ENCODE results near the gene URB1. TPM values are rescaled to one million over a fixed set of nuclear protein-coding genes. Genes with fewer than 3 reads are reported as not detected.
A peak's percentile ranks its signal among the peaks of the same experiment; 100 is the strongest.

Gene URB1
- total RNA-seq, 1 experiment from 2014 or later: 18.1 TPM

DNA sequence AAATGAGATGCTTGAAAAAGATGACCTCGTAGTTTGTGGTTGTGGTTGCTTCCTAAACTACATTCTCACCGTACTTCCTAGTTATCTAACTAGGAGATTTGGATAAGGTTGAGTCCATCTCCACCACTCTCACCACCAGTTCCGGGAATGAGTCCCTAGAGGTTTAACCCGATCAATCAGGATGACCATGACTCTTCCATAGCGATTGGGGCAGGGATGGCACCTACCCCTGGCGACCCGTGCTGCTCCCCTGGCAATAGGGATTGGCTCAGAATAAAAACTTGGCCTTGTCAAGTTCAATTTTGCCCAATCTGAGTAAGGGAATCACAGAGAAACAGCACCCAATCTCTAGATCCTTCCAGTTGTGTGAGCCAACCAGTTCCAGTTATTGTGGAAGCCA, 111.3 kb downstream of the URB1 start:
- ATAC-seq (no peak), DNase-seq (ENCODE audit: low read depth, low spot score) (no peak)
- ChIA-PET CTCF (no interaction called here), POLR2A (no interaction called here)
- TF ChIP-seq REST (IDR thresholded peaks at IDR 0.05; ENCODE audit: insufficient read depth in 1 of 2, low read depth in 2 of 2, low read length in 1 of 2): no peak
- no peak for TF ChIP-seq TCF7L2 (IDR thresholded peaks at IDR 0.05; ENCODE audit: low read depth, low read length)
- no peak for TF ChIP-seq POLR2AphosphoS5 (IDR thresholded peaks at IDR 0.05; ENCODE audit: low read depth, low read length)
- TF ChIP-seq, protein P1, sequence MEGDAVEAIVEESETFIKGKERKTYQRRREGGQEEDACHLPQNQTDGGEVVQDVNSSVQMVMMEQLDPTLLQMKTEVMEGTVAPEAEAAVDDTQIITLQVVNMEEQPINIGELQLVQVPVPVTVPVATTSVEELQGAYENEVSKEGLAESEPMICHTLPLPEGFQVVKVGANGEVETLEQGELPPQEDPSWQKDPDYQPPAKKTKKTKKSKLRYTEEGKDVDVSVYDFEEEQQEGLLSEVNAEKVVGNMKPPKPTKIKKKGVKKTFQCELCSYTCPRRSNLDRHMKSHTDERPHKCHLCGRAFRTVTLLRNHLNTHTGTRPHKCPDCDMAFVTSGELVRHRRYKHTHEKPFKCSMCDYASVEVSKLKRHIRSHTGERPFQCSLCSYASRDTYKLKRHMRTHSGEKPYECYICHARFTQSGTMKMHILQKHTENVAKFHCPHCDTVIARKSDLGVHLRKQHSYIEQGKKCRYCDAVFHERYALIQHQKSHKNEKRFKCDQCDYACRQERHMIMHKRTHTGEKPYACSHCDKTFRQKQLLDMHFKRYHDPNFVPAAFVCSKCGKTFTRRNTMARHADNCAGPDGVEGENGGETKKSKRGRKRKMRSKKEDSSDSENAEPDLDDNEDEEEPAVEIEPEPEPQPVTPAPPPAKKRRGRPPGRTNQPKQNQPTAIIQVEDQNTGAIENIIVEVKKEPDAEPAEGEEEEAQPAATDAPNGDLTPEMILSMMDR (IDR thresholded peaks at IDR 0.05): no peak
- TF ChIP-seq SIN3A (IDR thresholded peaks at IDR 0.05; ENCODE audit: borderline replicate concordance, insufficient read depth, low read depth, low read length): no peak
- Histone ChIP-seq H3K36me3 (ENCODE audit: control insufficient read depth, insufficient read depth, low read length) (no peaks in the 10 kb centered on the region; the same call in 1 of the 2 replicates), H3K27ac (ENCODE audit: low read length) (no peak overlapping the region), H3K9me3 (ENCODE audit: control insufficient read depth, insufficient read depth, low read depth, low read length) (no peaks in the 10 kb centered on the region), H3K4me3 (ENCODE audit: low read depth in 2 of 2, low read length in 2 of 2) (no peak overlapping the region), H3K27me3 (ENCODE audit: control insufficient read depth, insufficient read depth, low read length) (no peaks in the 10 kb centered on the region), H3K4me1 (ENCODE audit: control insufficient read depth, insufficient read depth, low read length) (peaks cover 11% of the 10 kb centered on the region)
- intact Hi-C loops (cut with micrococcal nuclease; ENCODE audit: unreplicated experiment) (no loop called here), in situ Hi-C loops (cut with HindIII; ENCODE audit: low pct_unique_long_range_greater_than_20kb, low sequenced_read_pairs) (no loop called here)
- no TSS peak for BruUV-seq (replicated peaks)

- in situ Hi-C loops (cut with HindIII; ENCODE audit: low pct_unique_long_range_greater_than_20kb, low sequenced_read_pairs): no loop called here
- intact Hi-C loops (cut with micrococcal nuclease; ENCODE audit: unreplicated experiment): no loop called here
- H3K4me3 ChIP-seq (ENCODE audit: low read depth in 2 of 2, low read length in 2 of 2): peak overlapping the region; percentile 86 to 87
- no peak; the same call in 1 of the 2 replicates for ATAC-seq
- BruUV-seq (replicated peaks): no TSS peak
- H3K27me3 ChIP-seq (ENCODE audit: control insufficient read depth, insufficient read depth, low read length): no peaks in the 10 kb centered on the region
- H3K36me3 ChIP-seq (ENCODE audit: control insufficient read depth, insufficient read depth, low read length): peaks cover 2% of the 10 kb centered on the region
- peak overlapping the region; percentile 75 for H3K27ac ChIP-seq (ENCODE audit: low read length)
- H3K9me3 ChIP-seq (ENCODE audit: control insufficient read depth, insufficient read depth, low read depth, low read length): no peaks in the 10 kb centered on the region
- TF ChIP-seq, protein P1 (IDR thresholded peaks at IDR 0.05): no peak
- no peak for TF ChIP-seq REST (IDR thresholded peaks at IDR 0.05; ENCODE audit: insufficient read depth in 1 of 2, low read depth in 2 of 2, low read length in 1 of 2)
- TF ChIP-seq POLR2AphosphoS5 (IDR thresholded peaks at IDR 0.05; ENCODE audit: low read depth, low read length): no peak
- TF ChIP-seq TCF7L2 (IDR thresholded peaks at IDR 0.05; ENCODE audit: low read depth, low read length): no peak
- TF ChIP-seq SIN3A (IDR thresholded peaks at IDR 0.05; ENCODE audit: borderline replicate concordance, insufficient read depth, low read depth, low read length): no peak
- no peak for DNase-seq (ENCODE audit: low read depth, low spot score)
- ChIA-PET POLR2A (no interaction called here), CTCF (interaction anchor here (0.6 kb wide), 1 partner anchor 970 kb away, joined by 6 read pairs; no protein-coding TSS in a partner anchor)
- peaks cover 11% of the 10 kb centered on the region for H3K4me1 ChIP-seq (ENCODE audit: control insufficient read depth, insufficient read depth, low read length)
These were observed 113.5 kb downstream of the URB1 start for GRCh38 chr21:32279377-32279680.
